ENCODE data around the gene TPSAB1. TPM values are rescaled to one million over a fixed set of nuclear protein-coding genes. Genes with fewer than 3 reads are reported as not detected.

The TPSAB1 gene
- polyA plus RNA-seq, 3 donors = not detected

DNA sequence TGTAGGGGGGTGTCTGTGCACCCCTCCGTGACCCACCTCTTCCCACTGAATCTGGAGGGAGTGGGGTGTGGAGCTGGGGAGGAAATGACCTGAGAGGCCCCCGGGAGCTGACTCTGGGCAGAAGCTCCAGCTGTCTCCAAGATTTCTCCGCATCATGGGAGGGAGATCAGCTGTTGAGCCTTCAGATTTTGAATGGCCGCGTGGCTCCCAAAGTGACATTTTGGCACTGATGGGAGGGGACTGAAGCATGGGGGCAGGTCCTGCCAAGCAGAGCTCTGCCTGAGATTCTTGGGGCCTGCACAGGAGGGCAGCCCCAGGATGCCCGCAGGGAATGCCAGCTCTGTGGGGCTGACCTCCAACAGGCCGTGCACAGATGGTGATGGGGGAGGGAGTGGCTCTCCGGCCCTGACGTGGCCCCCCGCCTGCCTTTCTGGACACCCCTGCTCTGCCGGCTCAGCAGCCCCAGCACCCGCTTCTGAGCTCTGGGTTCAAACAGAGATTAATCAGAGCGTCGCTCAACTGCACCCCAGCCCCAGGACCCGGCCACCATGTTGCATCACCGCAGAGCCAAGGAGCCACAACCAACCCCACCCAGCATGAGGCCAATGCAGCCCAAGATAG lies 43.6 kb downstream of the TPSAB1 start:
- H3K27me3 Mint-ChIP-seq (ENCODE audit: low read depth in 3 of 3) = peaks cover 10 to 32% (median 28%) of the 10 kb centered on the region in 3 donors
- no peak overlapping the region for H3K27ac Mint-ChIP-seq
- H3K4me3 ChIP-seq (replicated peaks in 1 of 3; ENCODE audit: low read depth in 2 of 3, low read length in 3 of 3) = no peak overlapping the region
- no peak overlapping the region for H3K9ac ChIP-seq (ENCODE audit: insufficient read depth, low read length, poor library complexity, severe bottlenecking)
- H3K4me3 Mint-ChIP-seq = no peak overlapping the region
- intact Hi-C loops (cut with micrococcal nuclease) = no loop called here
- TF ChIP-seq, protein P1, sequence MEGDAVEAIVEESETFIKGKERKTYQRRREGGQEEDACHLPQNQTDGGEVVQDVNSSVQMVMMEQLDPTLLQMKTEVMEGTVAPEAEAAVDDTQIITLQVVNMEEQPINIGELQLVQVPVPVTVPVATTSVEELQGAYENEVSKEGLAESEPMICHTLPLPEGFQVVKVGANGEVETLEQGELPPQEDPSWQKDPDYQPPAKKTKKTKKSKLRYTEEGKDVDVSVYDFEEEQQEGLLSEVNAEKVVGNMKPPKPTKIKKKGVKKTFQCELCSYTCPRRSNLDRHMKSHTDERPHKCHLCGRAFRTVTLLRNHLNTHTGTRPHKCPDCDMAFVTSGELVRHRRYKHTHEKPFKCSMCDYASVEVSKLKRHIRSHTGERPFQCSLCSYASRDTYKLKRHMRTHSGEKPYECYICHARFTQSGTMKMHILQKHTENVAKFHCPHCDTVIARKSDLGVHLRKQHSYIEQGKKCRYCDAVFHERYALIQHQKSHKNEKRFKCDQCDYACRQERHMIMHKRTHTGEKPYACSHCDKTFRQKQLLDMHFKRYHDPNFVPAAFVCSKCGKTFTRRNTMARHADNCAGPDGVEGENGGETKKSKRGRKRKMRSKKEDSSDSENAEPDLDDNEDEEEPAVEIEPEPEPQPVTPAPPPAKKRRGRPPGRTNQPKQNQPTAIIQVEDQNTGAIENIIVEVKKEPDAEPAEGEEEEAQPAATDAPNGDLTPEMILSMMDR (IDR thresholded peaks at IDR 0.05) = no peak
- no peaks in the 10 kb centered on the region for H3K9me3 Mint-ChIP-seq
- no peak overlapping the region for H2AFZ ChIP-seq (ENCODE audit: insufficient read depth, low read depth, low read length, poor library complexity, severe bottlenecking)
- peaks cover 14 to 16% of the 10 kb centered on the region in 2 donors for H3K4me1 ChIP-seq (ENCODE audit: control insufficient read depth in 1 of 2, insufficient read depth in 2 of 2, low read length in 2 of 2)
- H3K27me3 ChIP-seq (ENCODE audit: control insufficient read depth in 2 of 2, insufficient read depth in 2 of 2, low read length in 2 of 2) = peaks cover 0 to 14% of the 10 kb centered on the region in 2 donors
- H3K79me2 ChIP-seq (ENCODE audit: insufficient read depth, low read length) = no peaks in the 10 kb centered on the region
- DNase-seq = no peak
- no peaks in the 10 kb centered on the region for H4K20me1 ChIP-seq (ENCODE audit: insufficient read depth, low read length)
- no peak overlapping the region for H3K4me2 ChIP-seq (replicated peaks; ENCODE audit: extremely low read depth, low read length, poor library complexity, severe bottlenecking)
- no peak overlapping the region for H3K27ac ChIP-seq (ENCODE audit: low read depth in 1 of 2, low read length in 2 of 2)
- H3K36me3 Mint-ChIP-seq = no peaks in the 10 kb centered on the region
- no peaks in the 10 kb centered on the region for H3K36me3 ChIP-seq (replicated peaks in 1 of 2; ENCODE audit: control insufficient read depth in 1 of 2, insufficient read depth in 2 of 2, low read length in 2 of 2)
- peaks cover 20% of the 10 kb centered on the region for H3K4me1 Mint-ChIP-seq
- no peaks in the 10 kb centered on the region for H3K9me3 ChIP-seq (replicated peaks in 1 of 2; ENCODE audit: control insufficient read depth in 1 of 2, insufficient read depth in 1 of 2, low read length in 2 of 2)
- WGBS (ENCODE audit: insufficient coverage) = 82% methylated on average over 12 of the region's 16 CpGs

DNA sequence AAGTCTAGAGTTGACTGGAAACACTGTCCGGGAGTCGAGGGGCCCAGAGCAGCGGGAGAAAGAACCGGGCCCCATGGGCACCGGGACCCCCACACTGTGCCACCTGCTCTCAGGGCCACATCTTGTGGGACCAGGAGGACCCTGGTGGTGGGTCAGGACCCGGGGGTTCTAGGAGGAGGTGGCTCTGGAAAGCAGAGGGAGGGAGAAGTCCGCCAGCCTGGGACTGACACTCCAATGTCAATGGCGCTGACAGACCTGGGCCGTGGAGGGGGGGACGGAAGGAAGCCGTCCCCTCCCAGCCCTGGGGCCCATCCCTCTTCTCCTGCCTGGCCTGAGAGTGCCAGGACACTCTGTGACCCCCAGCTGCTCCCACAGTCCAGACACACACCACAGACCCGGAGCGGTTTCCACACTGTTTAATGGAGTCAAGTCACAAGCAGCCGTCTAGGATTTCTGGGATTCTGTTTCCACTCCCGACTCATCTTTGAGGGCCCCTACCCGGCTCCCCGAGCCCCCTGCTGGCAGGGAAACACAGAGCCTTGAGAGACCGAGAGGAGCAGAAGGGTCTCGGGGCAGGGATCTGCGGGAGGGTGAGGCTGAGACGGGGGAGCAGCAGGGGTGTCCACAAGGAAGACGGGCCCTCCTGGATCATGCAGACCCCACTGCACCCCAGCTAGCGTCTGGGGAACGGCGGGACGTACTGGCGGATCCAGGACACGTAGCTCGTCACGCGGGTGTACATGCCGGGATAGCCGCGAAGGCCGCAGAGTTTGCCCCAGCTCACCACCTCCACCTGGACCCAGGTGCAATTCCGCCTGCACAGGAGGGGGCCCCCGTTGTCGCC lies 45.4 kb downstream of the TPSAB1 start:
- intact Hi-C loops (cut with micrococcal nuclease) = no loop called here
- Mint-ChIP-seq H3K9me3 (no peaks in the 10 kb centered on the region), H3K27ac (no peak overlapping the region), H3K27me3 (ENCODE audit: low read depth in 3 of 3) (peaks cover 24 to 48% (median 41%) of the 10 kb centered on the region in 3 donors), H3K4me1 (peaks cover 32% of the 10 kb centered on the region), H3K4me3 (no peak overlapping the region), H3K36me3 (no peaks in the 10 kb centered on the region)
- H3K4me1 ChIP-seq (ENCODE audit: control insufficient read depth in 1 of 2, insufficient read depth in 2 of 2, low read length in 2 of 2) = peaks cover 24 to 27% of the 10 kb centered on the region in 2 donors
- no peak overlapping the region for H3K27ac ChIP-seq (ENCODE audit: low read depth in 1 of 2, low read length in 2 of 2)
- H2AFZ ChIP-seq (ENCODE audit: insufficient read depth, low read depth, low read length, poor library complexity, severe bottlenecking) = no peak overlapping the region
- no peak overlapping the region for H3K4me3 ChIP-seq (replicated peaks in 1 of 3; ENCODE audit: low read depth in 2 of 3, low read length in 3 of 3)
- no peak overlapping the region for H3K4me2 ChIP-seq (replicated peaks; ENCODE audit: extremely low read depth, low read length, poor library complexity, severe bottlenecking)
- H3K79me2 ChIP-seq (ENCODE audit: insufficient read depth, low read length) = no peaks in the 10 kb centered on the region
- no peak for DNase-seq
- peaks cover 0 to 29% of the 10 kb centered on the region in 2 donors for H3K27me3 ChIP-seq (ENCODE audit: control insufficient read depth in 2 of 2, insufficient read depth in 2 of 2, low read length in 2 of 2)
- H3K36me3 ChIP-seq (replicated peaks in 1 of 2; ENCODE audit: control insufficient read depth in 1 of 2, insufficient read depth in 2 of 2, low read length in 2 of 2) = no peaks in the 10 kb centered on the region
- TF ChIP-seq, protein P1 (IDR thresholded peaks at IDR 0.05) = no peak
- H3K9me3 ChIP-seq (replicated peaks in 1 of 2; ENCODE audit: control insufficient read depth in 1 of 2, insufficient read depth in 1 of 2, low read length in 2 of 2) = no peaks in the 10 kb centered on the region
- no peaks in the 10 kb centered on the region for H4K20me1 ChIP-seq (ENCODE audit: insufficient read depth, low read length)
- WGBS (ENCODE audit: insufficient coverage) = 79% methylated on average over 27 of the region's 38 CpGs
- no peak overlapping the region for H3K9ac ChIP-seq (ENCODE audit: insufficient read depth, low read length, poor library complexity, severe bottlenecking)
